Right lobe of liver (tissue), 6 donors: ENCODE data around the gene ARID5B. TPM values are rescaled to one million over a fixed set of nuclear protein-coding genes. Genes with fewer than 3 reads are reported as not detected.

Experiments
- ATAC-seq, 4 donors: fragments of 200-7000 bp; cut with Tn5 transposase; one replicate each; pipeline ENCODE4 v1.9.1; 2020; ENCODE audit warnings: mild to moderate bottlenecking in 4 of 4, moderate library complexity in 4 of 4
- DNase-seq, 3 donors: peaks; one replicate each; pipeline ENCODE4 v3.0.0-alpha.2; 2020
- H3K27ac ChIP-seq, 3 donors: fragments of 200-600 bp; one replicate each; pipeline ENCODE4 v1.8.0; 2022
- H3K27me3 ChIP-seq, 2 donors: fragments of 200-600 bp; one replicate each; pipeline ENCODE4 v1.8.0; 2022
- H3K36me3 ChIP-seq, 4 donors: fragments of 200-600 bp; sonication (generic) in 1 of 4; one replicate each; pipeline versions ENCODE4 v1.5.1 to v1.8.0; 2017 to 2022; ENCODE audit warnings: control low read depth in 1 of 4
- H3K4me1 ChIP-seq, 4 donors: fragments of 200-600 bp; sonication (generic) in 1 of 4; one replicate each; pipeline versions ENCODE4 v1.5.1 to v1.8.0; 2017 to 2022; ENCODE audit warnings: control low read depth in 1 of 4
- H3K4me3 ChIP-seq, 3 donors: fragments of 200-600 bp; one replicate each; pipeline ENCODE4 v1.8.0; 2022
- H3K9me3 ChIP-seq, 4 donors: fragments of 200-600 bp; sonication (generic) in 1 of 4; one replicate each; pipeline versions ENCODE4 v1.5.1 to v1.8.0; 2017 to 2022; ENCODE audit warnings: control low read depth in 1 of 4
- CTCF ChIP-seq, 4 donors: fragments of 200-600 bp in 3 of 4; fragments of 450-650 bp in 1 of 4; IDR thresholded peaks; one replicate each; pipeline versions ENCODE4 v1.5.1 to v1.8.0; 2016 to 2022; ENCODE audit warnings: antibody characterized with exemption in 4 of 4, mild to moderate bottlenecking in 2 of 4
- POLR2A ChIP-seq: fragments of 450-650 bp; IDR thresholded peaks from one replicate; pipeline ENCODE4 v1.6.1; 2017; ENCODE audit warnings: antibody characterized with exemption, mild to moderate bottlenecking
- WGBS: methylation state at CpG from one replicate; pipeline ENCODE4 v1.1.6; 2018; ENCODE audit warnings: low coverage, low lambda C conversion rate; ENCODE audit not compliant: insufficient coverage; ENCODE audit errors: missing lambda C conversion rate; 5-methylcytosine and 5-hydroxymethylcytosine counted together
- intact Hi-C, 2 donors: fragments of 100-400 bp; cut with DNase I; formaldehyde crosslinking; loops; one replicate each; pipeline versions ENCODE4 v1.11.2 to v1.14.1; 2022
- total RNA-seq, 6 experiments: library from RNA; depleted of rRNA in 2 of 6; stranded (reverse); fragments of >200 nt in 2 of 6; fragmentation: NEBNext Ultra II Directional in 3 of 6; extraction: Animal tissue kit (Norgen Biotek cat#: 25700) in 3 of 6; gene quantifications; one replicate each; pipeline versions ENCODE4 v1.1.0 to v1.2.4, GENCODE V29; 2016 to 2023
- donor health status: DM: no; HTN: yes; CAD: no.
- donor health status: DM: no; HTN: no; CAD: no.
- donor health status: DM: no; HTN: no; CAD: no.
- donor health status: DM: no; HTN: yes; CAD: no.
- donor health status: DM: no; HTN: yes; CAD: no.

ARID5B gene
- total RNA-seq, 6 experiments from 2014 or later = 2.7 to 10.5 (median 5.3) TPM

- H3K27me3 ChIP-seq = no peaks in the 10 kb centered on the region
- WGBS = 96% methylated on average over 4 of the region's 4 CpGs
- H3K36me3 ChIP-seq = no peaks in the 10 kb centered on the region
- DNase-seq (no peak), ATAC-seq (no peak)
- peaks cover 0 to 3% (median 0%) of the 10 kb centered on the region in 4 donors for H3K4me1 ChIP-seq
- intact Hi-C loops = no loop called here
- no peak overlapping the region for H3K4me3 ChIP-seq
- H3K9me3 ChIP-seq = no peaks in the 10 kb centered on the region
- TF ChIP-seq CTCF (IDR thresholded peaks at IDR 0.05) = no peak
- no peak for TF ChIP-seq POLR2A
- H3K27ac ChIP-seq = no peak overlapping the region
These were observed 56.3 kb downstream of the ARID5B start for GRCh38 chr10:61957806-61958205.

- Histone ChIP-seq H3K4me1 (peaks cover 0 to 4% (median 0%) of the 10 kb centered on the region in 4 donors), H3K27me3 (no peaks in the 10 kb centered on the region), H3K36me3 (no peaks in the 10 kb centered on the region), H3K9me3 (no peaks in the 10 kb centered on the region), H3K27ac (no peak overlapping the region), H3K4me3 (no peak overlapping the region)
- ATAC-seq (no peak), DNase-seq (no peak)
- WGBS = 94% methylated on average over 12 of the region's 12 CpGs
- intact Hi-C loops = no loop called here
- no peak for TF ChIP-seq POLR2A
- no peak for TF ChIP-seq CTCF (IDR thresholded peaks at IDR 0.05)
These were observed 56.8 kb downstream of the ARID5B start for GRCh38 chr10:61958311-61958710.

- no peaks in the 10 kb centered on the region for H3K9me3 ChIP-seq
- intact Hi-C loops = no loop called here
- H3K27ac ChIP-seq = no peak overlapping the region
- H3K27me3 ChIP-seq = no peaks in the 10 kb centered on the region
- H3K36me3 ChIP-seq = no peaks in the 10 kb centered on the region
- H3K4me3 ChIP-seq = no peak overlapping the region
- H3K4me1 ChIP-seq = peaks cover 0 to 9% (median 0%) of the 10 kb centered on the region in 4 donors
- DNase-seq = no peak
- no peak for ATAC-seq
- TF ChIP-seq CTCF (IDR thresholded peaks at IDR 0.05) (no peak), POLR2A (no peak)
These were observed 57.3 kb downstream of the ARID5B start for GRCh38 chr10:61958805-61959204.

- intact Hi-C loops = no loop called here
- Histone ChIP-seq H3K9me3 (no peaks in the 10 kb centered on the region), H3K27ac (no peak overlapping the region), H3K36me3 (no peaks in the 10 kb centered on the region), H3K4me1 (peaks cover 0 to 19% (median 0%) of the 10 kb centered on the region in 4 donors), H3K27me3 (no peaks in the 10 kb centered on the region), H3K4me3 (no peak overlapping the region)
- ATAC-seq (no peak), DNase-seq (no peak)
- TF ChIP-seq POLR2A (no peak), CTCF (IDR thresholded peaks at IDR 0.05) (no peak)
- 79% methylated on average over 2 of the region's 2 CpGs for WGBS
These were observed 58.3 kb downstream of the ARID5B start for GRCh38 chr10:61959814-61960213.
